ENCODE measurements around the gene EP400. TPM values are rescaled to one million over a fixed set of nuclear protein-coding genes. Genes with fewer than 3 reads are reported as not detected.

EP400 gene
- total and polyA plus RNA-seq, 4 donors, result 11.4 to 47.8 (median 25.7) TPM

- Histone ChIP-seq H3K36me3 (ENCODE audit: control insufficient read depth in 4 of 4, insufficient read depth in 4 of 4, low read length in 4 of 4) (peaks cover 11 to 30% (median 23%) of the 10 kb centered on the region in 4 donors), H3K27me3 (ENCODE audit: control insufficient read depth in 3 of 3, insufficient read depth in 3 of 3, low read length in 2 of 3) (no peaks in the 10 kb centered on the region), H3K9ac (ENCODE audit: insufficient read depth in 1 of 2, low read length in 2 of 2) (no peak overlapping the region), H3K27ac (ENCODE audit: low read depth in 1 of 2, low read length in 1 of 2) (no peak overlapping the region), H3K4me1 (ENCODE audit: control insufficient read depth in 5 of 5, insufficient read depth in 5 of 5, low read length in 5 of 5) (no peaks in the 10 kb centered on the region), H3K4me3 (no peak overlapping the region), H3K9me3 (ENCODE audit: control insufficient read depth in 4 of 4, insufficient read depth in 3 of 4, low read length in 3 of 4) (peaks cover 0 to 5% (median 2%) of the 10 kb centered on the region in 4 donors)
- TF ChIP-seq CTCF (IDR thresholded peaks at IDR 0.05; ENCODE audit: control extremely low read depth, extremely low read depth), result no peak
- no peak for ATAC-seq (ENCODE audit: insufficient read depth, low FRiP score)
- no peak for DNase-seq
- WGBS, 2 donors, result 97% methylated on average over 12 of the region's 12 CpGs
Observed at GRCh38 chr12:132125736-132126135, 176.0 kb downstream of the EP400 start.

GRCh38 chr12:132127041-132127440, 177.3 kb downstream of the EP400 start:
- Histone ChIP-seq H3K4me3 (no peak overlapping the region), H3K9me3 (ENCODE audit: control insufficient read depth in 4 of 4, insufficient read depth in 3 of 4, low read length in 3 of 4) (peaks cover 0 to 5% (median 2%) of the 10 kb centered on the region in 4 donors), H3K36me3 (ENCODE audit: control insufficient read depth in 4 of 4, insufficient read depth in 4 of 4, low read length in 4 of 4) (peaks cover 10 to 30% (median 20%) of the 10 kb centered on the region in 4 donors), H3K9ac (ENCODE audit: insufficient read depth in 1 of 2, low read length in 2 of 2) (no peak overlapping the region), H3K27ac (ENCODE audit: low read depth in 1 of 2, low read length in 1 of 2) (no peak overlapping the region), H3K27me3 (ENCODE audit: control insufficient read depth in 3 of 3, insufficient read depth in 3 of 3, low read length in 2 of 3) (no peaks in the 10 kb centered on the region), H3K4me1 (ENCODE audit: control insufficient read depth in 5 of 5, insufficient read depth in 5 of 5, low read length in 5 of 5) (no peaks in the 10 kb centered on the region)
- no peak for DNase-seq
- no peak for ATAC-seq (ENCODE audit: insufficient read depth, low FRiP score)
- 97 to 98% methylated on average over 8 of the region's 8 CpGs for WGBS, 2 donors
- no peak for TF ChIP-seq CTCF (IDR thresholded peaks at IDR 0.05; ENCODE audit: control extremely low read depth, extremely low read depth)

GRCh38 chr12:132129007-132129406, 179.3 kb downstream of the EP400 start:
- no peak for ATAC-seq (ENCODE audit: insufficient read depth, low FRiP score)
- no peak overlapping the region for H3K27ac ChIP-seq (ENCODE audit: low read depth in 1 of 2, low read length in 1 of 2)
- 98% methylated on average over 3 of the region's 3 CpGs for WGBS, 2 donors
- no peak overlapping the region for H3K9ac ChIP-seq (ENCODE audit: insufficient read depth in 1 of 2, low read length in 2 of 2)
- H3K4me1 ChIP-seq (ENCODE audit: control insufficient read depth in 5 of 5, insufficient read depth in 5 of 5, low read length in 5 of 5), result no peaks in the 10 kb centered on the region
- no peak overlapping the region for H3K4me3 ChIP-seq
- peaks cover 8 to 22% (median 17%) of the 10 kb centered on the region in 4 donors for H3K36me3 ChIP-seq (ENCODE audit: control insufficient read depth in 4 of 4, insufficient read depth in 4 of 4, low read length in 4 of 4)
- TF ChIP-seq CTCF (IDR thresholded peaks at IDR 0.05; ENCODE audit: control extremely low read depth, extremely low read depth), result no peak
- no peak for DNase-seq
- H3K9me3 ChIP-seq (ENCODE audit: control insufficient read depth in 4 of 4, insufficient read depth in 3 of 4, low read length in 3 of 4), result peaks cover 0 to 5% (median 2%) of the 10 kb centered on the region in 4 donors
- no peaks in the 10 kb centered on the region for H3K27me3 ChIP-seq (ENCODE audit: control insufficient read depth in 3 of 3, insufficient read depth in 3 of 3, low read length in 2 of 3)

- no peak for TF ChIP-seq CTCF (IDR thresholded peaks at IDR 0.05; ENCODE audit: control extremely low read depth, extremely low read depth)
- H3K9me3 ChIP-seq (ENCODE audit: control insufficient read depth in 4 of 4, insufficient read depth in 3 of 4, low read length in 3 of 4), result peaks cover 0 to 5% (median 2%) of the 10 kb centered on the region in 4 donors
- H3K36me3 ChIP-seq (ENCODE audit: control insufficient read depth in 4 of 4, insufficient read depth in 4 of 4, low read length in 4 of 4), result peaks cover 8 to 13% (median 9%) of the 10 kb centered on the region in 4 donors
- no peak overlapping the region for H3K4me3 ChIP-seq
- H3K27ac ChIP-seq (ENCODE audit: low read depth in 1 of 2, low read length in 1 of 2), result no peak overlapping the region
- no peak for ATAC-seq (ENCODE audit: insufficient read depth, low FRiP score)
- no peak for DNase-seq
- H3K27me3 ChIP-seq (ENCODE audit: control insufficient read depth in 3 of 3, insufficient read depth in 3 of 3, low read length in 2 of 3), result no peaks in the 10 kb centered on the region
- no peak overlapping the region for H3K9ac ChIP-seq (ENCODE audit: insufficient read depth in 1 of 2, low read length in 2 of 2)
- WGBS, 2 donors, result 90 to 95% methylated on average over 14 of the region's 14 CpGs
- H3K4me1 ChIP-seq (ENCODE audit: control insufficient read depth in 5 of 5, insufficient read depth in 5 of 5, low read length in 5 of 5), result no peaks in the 10 kb centered on the region
Observed at GRCh38 chr12:132130690-132131089, 180.9 kb downstream of the EP400 start.
